Activated B cell treated with CpG ODN at 0.5 μM for 24 hours (primary cell): Measurements from ENCODE around the gene FADS6. TPM values are rescaled to one million over a fixed set of nuclear protein-coding genes. Genes with fewer than 3 reads are reported as not detected.
A peak's percentile ranks its signal among the peaks of the same experiment; 100 is the strongest.

ENCODE experiments used
- ATAC-seq: fragments of 200-7000 bp; cut with Tn5 transposase; one replicate; pipeline ENCODE4 v1.10.0; 2021; ENCODE audit warnings: low read depth, mild to moderate bottlenecking, moderate library complexity
- CTCF ChIA-PET: fragments of 350-600 bp; sonication (Branson Sonifier 250); formaldehyde crosslinking; loops from one replicate; lab custom pipeline; 2021; ENCODE audit warnings: antibody characterized with exemption; lab: Charles Lee
- POLR2A ChIA-PET: fragments of 350-600 bp; sonication (Branson Sonifier 250); formaldehyde crosslinking; loops from one replicate; lab custom pipeline; 2021; ENCODE audit warnings: antibody characterized with exemption; lab: Charles Lee
- DNase-seq: peaks from one replicate; pipeline ENCODE4 v3.0.0; 2022
- H3K27ac Mint-ChIP-seq: one replicate; pipeline ENCODE4 v1.8.0; 2020; ENCODE audit warnings: mixed read lengths
- H3K27me3 Mint-ChIP-seq: one replicate; pipeline ENCODE4 v1.8.0; 2021; ENCODE audit warnings: mixed read lengths
- H3K36me3 Mint-ChIP-seq: one replicate; pipeline ENCODE4 v1.8.0; 2021; ENCODE audit warnings: low read depth, mixed read lengths
- H3K4me1 Mint-ChIP-seq: one replicate; pipeline ENCODE4 v1.8.0; 2021; ENCODE audit warnings: mixed read lengths
- H3K4me3 Mint-ChIP-seq: one replicate; pipeline ENCODE4 v1.8.0; 2020; ENCODE audit warnings: mild to moderate bottlenecking, mixed read lengths
- H3K9me3 Mint-ChIP-seq: one replicate; pipeline ENCODE4 v1.8.0; 2020; ENCODE audit warnings: mixed read lengths
- intact Hi-C: fragments of 100-400 bp; cut with micrococcal nuclease; formaldehyde crosslinking; loops from one replicate; pipeline ENCODE4 v1.15.1; 2024
- total RNA-seq: library from RNA; stranded (reverse); gene quantifications from 2 replicates; pipeline ENCODE4 v1.2.3, GENCODE V29; 2022
- TF ChIP-seq, protein P1 (sequence below): fragments of 200-600 bp; IDR thresholded peaks from one replicate; pipeline ENCODE4 v1.8.0; 2022; ENCODE audit warnings: antibody characterized with exemption, mild to moderate bottlenecking

The FADS6 gene
- total RNA-seq, 1 donor from 2014 or later, result not detected

DNA sequence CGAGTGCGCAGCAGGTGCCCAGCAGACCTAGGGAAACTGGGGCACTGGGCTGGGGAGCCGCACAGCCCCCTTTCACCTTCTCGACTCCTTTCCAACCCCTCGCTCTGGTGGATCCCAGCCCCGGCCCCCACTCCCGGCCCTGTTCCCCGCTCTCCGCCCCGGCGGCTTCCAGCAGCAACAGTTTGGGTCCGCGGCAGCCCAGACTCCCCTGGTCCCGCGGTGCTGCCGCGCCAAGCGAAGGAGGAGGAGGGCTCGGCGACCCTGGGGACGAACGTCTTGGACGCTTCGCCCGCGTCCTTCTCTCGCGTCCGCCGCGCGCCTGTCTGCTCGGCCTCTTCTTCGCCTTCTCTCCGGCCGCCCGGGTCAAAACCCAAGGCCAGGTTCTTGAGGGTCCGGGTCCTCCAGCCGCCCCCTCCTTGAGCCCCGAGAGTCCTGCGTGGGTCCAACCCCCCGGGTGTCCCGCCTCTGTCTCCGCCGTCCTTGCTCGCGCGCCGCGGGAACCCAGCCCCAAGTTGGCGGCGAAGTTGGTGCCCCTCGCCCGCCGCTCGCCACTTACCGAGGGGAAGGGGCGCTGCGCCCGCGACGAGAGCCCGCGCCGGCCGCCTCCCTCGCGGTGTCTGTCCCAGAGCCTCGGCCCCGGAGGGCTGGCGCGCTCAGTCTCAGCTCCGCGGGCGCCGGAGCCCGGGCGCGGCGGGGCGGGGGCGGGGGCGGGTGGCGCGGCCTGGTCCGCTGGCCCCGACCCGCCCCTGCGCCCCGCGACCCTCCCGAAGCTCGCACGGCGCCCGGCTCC is 32.4 kb downstream of the FADS6 start:
- Mint-ChIP-seq H3K36me3 (no peaks in the 10 kb centered on the region), H3K4me3 (peak overlapping the region; percentile 59), H3K27me3 (peaks cover 34% of the 10 kb centered on the region), H3K27ac (no peak overlapping the region), H3K9me3 (no peaks in the 10 kb centered on the region), H3K4me1 (peaks cover 32% of the 10 kb centered on the region)
- ChIA-PET CTCF (interaction anchor here (0.8 to 8.1 kb wide), 7 partner anchors 12 to 123 kb away, joined by 3 to 95 read pairs (median 6); partner anchors contain the start of genes FDXR and NAT9), POLR2A (interaction anchor here (0.6 to 4.7 kb wide), 3 partner anchors 12 to 303 kb away, joined by 4 to 28 read pairs (median 5); partner anchors contain the start of gene FDXR)
- TF ChIP-seq, protein P1, sequence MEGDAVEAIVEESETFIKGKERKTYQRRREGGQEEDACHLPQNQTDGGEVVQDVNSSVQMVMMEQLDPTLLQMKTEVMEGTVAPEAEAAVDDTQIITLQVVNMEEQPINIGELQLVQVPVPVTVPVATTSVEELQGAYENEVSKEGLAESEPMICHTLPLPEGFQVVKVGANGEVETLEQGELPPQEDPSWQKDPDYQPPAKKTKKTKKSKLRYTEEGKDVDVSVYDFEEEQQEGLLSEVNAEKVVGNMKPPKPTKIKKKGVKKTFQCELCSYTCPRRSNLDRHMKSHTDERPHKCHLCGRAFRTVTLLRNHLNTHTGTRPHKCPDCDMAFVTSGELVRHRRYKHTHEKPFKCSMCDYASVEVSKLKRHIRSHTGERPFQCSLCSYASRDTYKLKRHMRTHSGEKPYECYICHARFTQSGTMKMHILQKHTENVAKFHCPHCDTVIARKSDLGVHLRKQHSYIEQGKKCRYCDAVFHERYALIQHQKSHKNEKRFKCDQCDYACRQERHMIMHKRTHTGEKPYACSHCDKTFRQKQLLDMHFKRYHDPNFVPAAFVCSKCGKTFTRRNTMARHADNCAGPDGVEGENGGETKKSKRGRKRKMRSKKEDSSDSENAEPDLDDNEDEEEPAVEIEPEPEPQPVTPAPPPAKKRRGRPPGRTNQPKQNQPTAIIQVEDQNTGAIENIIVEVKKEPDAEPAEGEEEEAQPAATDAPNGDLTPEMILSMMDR, result no peak
- ATAC-seq (no peak), DNase-seq (no peak)
- intact Hi-C loops, result loop anchor here (2.0 to 5.0 kb wide), 2 partner anchors 20 to 294 kb away; partner anchors contain the start of gene CD300H

DNA sequence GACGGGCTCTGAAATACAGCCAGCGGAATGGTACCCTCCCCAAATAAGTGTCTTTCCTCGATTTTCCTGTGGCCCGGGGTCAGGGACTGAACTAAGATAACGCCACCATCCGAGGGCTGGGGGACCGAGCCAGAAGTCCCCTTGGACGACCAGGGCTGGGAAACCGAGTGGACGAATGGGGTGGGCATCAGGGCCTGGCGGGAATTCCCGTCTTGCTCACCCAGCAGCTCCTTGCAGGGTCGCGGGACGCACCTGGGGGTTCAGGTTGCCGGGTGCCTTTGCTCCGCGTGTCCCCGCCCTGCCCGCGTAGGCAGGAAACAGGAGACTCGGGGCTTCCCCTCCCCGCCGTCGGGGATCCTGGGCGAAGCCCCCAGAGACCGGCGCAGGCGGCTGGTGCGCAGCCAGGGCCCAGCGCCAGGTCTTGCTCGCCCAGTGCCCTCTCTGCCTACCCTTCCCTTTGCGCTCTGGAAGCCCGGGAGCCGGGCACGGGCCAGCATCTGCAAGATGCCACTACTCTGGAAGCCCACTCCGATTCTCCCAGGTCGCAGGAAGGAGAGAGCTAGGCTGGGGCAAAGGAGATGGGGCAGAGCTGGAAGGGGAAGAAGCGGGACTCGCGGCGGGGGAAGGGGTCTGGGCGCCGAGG is 33.1 kb downstream of the FADS6 start:
- CTCF ChIA-PET, result interaction anchor here (1.4 to 8.1 kb wide), 3 partner anchors 18 to 115 kb away, joined by 4 to 95 read pairs (median 31); no protein-coding TSS in a partner anchor
- peak overlapping the region; percentile 59 for H3K4me3 Mint-ChIP-seq
- POLR2A ChIA-PET, result interaction anchor here (0.7 to 4.7 kb wide), 2 partner anchors 13 to 304 kb away, joined by 5 to 28 read pairs; partner anchors contain the start of gene FDXR
- peaks cover 41% of the 10 kb centered on the region for H3K27me3 Mint-ChIP-seq
- no peaks in the 10 kb centered on the region for H3K36me3 Mint-ChIP-seq
- peak; percentile 47 for DNase-seq
- H3K9me3 Mint-ChIP-seq, result no peaks in the 10 kb centered on the region
- peaks cover 32% of the 10 kb centered on the region for H3K4me1 Mint-ChIP-seq
- ATAC-seq, result peak; percentile 56
- intact Hi-C loops, result loop anchor here (2.0 to 5.0 kb wide), 2 partner anchors 20 to 293 kb away; partner anchors contain the start of gene CD300H
- H3K27ac Mint-ChIP-seq, result no peak overlapping the region
- TF ChIP-seq, protein P1, result no peak

DNA sequence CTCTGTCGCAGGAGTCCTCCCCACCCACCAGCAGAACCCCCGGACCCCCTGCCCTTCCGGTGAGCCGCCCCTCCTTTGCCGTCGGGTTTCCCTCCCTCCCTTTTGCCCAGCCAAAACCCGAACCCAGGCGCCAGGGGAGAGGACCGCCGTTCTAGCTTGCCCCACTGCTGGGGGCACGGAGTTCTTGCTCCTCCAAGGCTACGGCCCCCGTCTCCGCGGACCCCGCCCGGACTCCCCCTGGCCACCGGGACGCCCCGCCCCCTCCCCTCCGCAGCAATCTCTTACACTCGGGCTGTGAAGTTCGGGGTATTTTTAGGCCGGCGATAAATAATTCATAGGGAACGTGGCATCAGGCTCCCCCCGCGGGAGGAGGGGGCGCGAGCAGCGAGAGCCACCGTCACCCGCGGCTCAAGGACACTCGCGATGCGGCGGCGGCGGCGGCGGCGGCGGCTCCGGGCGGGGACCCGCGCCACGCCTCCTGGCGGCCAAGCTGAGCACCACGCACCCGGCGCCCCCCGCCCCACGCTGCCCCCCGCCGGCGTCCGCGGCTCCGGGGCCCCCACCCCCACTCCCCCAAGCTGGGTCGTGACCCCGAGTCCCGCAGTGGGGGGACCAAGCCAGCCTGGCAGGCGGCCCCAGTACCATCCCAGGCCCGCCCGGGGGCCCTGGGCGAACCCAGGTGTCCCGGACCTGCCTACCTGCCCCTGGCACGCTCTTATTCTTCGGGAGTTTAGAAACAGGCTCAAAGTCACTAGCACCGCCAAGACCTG is 33.8 kb downstream of the FADS6 start, which contains the start of gene GRIN2C:
Gene GRIN2C, minus strand, starts transcription at position 427 of the 770 bp plus-strand sequence. CDS start 4,793 bp downstream, outside the sequence.
- TF ChIP-seq, protein P1, result no peak
- ChIA-PET CTCF (interaction anchor here (1.0 to 8.1 kb wide), 4 partner anchors 9 to 114 kb away, joined by 3 to 95 read pairs (median 18); no protein-coding TSS in a partner anchor), POLR2A (interaction anchor here (4.7 kb wide), 1 partner anchor 13 kb away, joined by 28 read pairs; the partner anchor contains the start of gene FDXR)
- Mint-ChIP-seq H3K36me3 (no peaks in the 10 kb centered on the region), H3K27me3 (peaks cover 48% of the 10 kb centered on the region), H3K4me1 (peaks cover 28% of the 10 kb centered on the region), H3K4me3 (peak within 1 kb of the TSS; percentile 59), H3K9me3 (no peaks in the 10 kb centered on the region), H3K27ac (no peak within 1 kb of the TSS)
- ATAC-seq (no peak), DNase-seq (peak; percentile 52)
- intact Hi-C loops, result loop anchor here (2.0 to 5.0 kb wide), 2 partner anchors 19 to 292 kb away; partner anchors contain the start of gene CD300H

DNA sequence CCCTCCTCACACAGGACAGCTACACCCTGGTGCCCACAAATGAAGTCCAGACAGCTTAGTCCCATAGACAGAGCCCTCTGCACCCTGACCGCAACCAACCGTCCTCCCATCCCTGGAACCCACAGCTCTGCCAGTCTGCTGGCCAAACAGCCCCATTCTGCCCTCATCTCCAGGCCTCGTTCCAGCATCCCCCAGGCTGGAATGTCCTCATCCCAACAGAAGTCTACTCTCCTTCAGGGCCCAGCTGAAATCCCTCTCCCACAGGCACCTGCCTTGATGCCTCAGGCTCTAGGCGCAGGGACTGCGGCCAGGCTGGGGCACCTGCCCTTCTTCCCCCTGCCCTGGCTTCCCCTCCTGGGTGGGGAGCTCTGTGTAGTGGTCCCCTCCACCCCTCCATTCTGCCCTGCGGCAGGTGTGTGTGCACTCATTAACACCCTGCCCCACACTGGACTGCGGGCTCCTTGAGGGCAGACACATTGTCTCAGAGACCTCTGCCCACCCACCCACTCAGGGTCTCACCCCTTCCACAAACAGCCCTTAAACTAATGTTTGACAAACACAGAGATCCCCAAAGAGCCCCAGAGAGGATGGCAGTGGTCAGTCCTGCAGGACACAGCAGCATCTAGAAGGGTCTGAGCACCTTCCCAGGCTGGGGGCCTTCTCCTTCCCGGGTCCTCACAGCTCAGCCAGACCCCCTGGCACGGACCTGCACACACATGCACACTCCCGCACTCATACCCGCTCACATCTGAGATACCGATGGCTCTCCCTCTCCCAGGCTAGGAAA is 34.6 kb downstream of the FADS6 start:
- Mint-ChIP-seq H3K4me1 (peaks cover 28% of the 10 kb centered on the region), H3K36me3 (no peaks in the 10 kb centered on the region), H3K27me3 (peaks cover 56% of the 10 kb centered on the region), H3K27ac (no peak overlapping the region), H3K9me3 (no peaks in the 10 kb centered on the region), H3K4me3 (peak overlapping the region; percentile 56)
- intact Hi-C loops, result no loop called here
- POLR2A ChIA-PET, result interaction anchor here (0.6 to 1.7 kb wide), 2 partner anchors 14 to 118 kb away, joined by 6 read pairs; partner anchors contain the start of gene FDXR
- no peak for DNase-seq
- CTCF ChIA-PET, result interaction anchor here (0.9 to 1.0 kb wide), 2 partner anchors 8 to 67 kb away, joined by 3 read pairs; no protein-coding TSS in a partner anchor
- TF ChIP-seq, protein P1, result no peak
- ATAC-seq, result no peak
